Uterus (tissue), 2 donors: ENCODE data around the gene TMEM95.

ENCODE experiments used
- POLR2A ChIP-seq, 2 donors: fragments of 450-650 bp; IDR thresholded peaks; one replicate each; pipeline ENCODE4 v1.6.1; 2016; ENCODE audit warnings: antibody characterized with exemption in 2 of 2, mild to moderate bottlenecking in 1 of 2, moderate library complexity in 1 of 2
- TF ChIP-seq, protein P1 (sequence below), 4 experiments: fragments of 200-600 bp in 2 of 4; fragments of 450-650 bp in 2 of 4; sonication (generic) in 2 of 4; IDR thresholded peaks; one replicate each; pipeline ENCODE4 v1.5.1; 2016 to 2019; ENCODE audit warnings: antibody characterized with exemption in 4 of 4, mild to moderate bottlenecking in 2 of 4, moderate library complexity in 1 of 4

DNA sequence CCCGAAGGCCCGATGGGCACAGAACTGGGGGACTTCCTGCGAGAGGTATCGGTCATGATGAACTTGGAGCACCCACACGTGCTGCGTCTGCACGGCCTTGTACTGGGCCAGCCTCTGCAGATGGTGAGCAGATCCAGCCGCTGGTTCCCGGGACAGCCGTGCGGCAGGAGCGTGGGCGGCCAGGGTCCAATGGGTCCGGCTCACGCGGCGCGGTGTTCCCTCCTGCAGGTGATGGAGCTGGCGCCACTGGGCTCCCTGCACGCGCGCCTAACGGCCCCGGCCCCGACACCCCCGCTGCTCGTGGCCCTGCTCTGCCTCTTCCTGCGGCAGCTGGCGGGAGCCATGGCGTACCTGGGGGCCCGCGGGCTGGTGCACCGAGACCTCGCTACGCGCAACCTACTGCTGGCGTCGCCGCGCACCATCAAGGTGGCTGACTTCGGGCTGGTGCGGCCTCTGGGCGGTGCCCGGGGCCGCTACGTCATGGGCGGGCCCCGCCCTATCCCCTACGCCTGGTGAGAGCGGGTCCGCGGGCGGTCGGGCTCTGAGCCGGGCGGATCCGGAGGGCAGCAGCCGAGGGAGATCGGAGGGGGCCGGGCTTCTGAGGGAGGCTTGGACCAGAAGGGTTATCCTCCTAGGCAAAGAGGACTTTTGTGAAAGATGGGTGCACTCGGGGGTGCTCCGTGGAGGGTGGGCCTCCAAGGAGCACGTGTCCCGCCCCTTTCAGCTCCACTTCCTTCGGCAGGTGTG lies 29.0 kb downstream of the TMEM95 start:
- TF ChIP-seq, protein P1, sequence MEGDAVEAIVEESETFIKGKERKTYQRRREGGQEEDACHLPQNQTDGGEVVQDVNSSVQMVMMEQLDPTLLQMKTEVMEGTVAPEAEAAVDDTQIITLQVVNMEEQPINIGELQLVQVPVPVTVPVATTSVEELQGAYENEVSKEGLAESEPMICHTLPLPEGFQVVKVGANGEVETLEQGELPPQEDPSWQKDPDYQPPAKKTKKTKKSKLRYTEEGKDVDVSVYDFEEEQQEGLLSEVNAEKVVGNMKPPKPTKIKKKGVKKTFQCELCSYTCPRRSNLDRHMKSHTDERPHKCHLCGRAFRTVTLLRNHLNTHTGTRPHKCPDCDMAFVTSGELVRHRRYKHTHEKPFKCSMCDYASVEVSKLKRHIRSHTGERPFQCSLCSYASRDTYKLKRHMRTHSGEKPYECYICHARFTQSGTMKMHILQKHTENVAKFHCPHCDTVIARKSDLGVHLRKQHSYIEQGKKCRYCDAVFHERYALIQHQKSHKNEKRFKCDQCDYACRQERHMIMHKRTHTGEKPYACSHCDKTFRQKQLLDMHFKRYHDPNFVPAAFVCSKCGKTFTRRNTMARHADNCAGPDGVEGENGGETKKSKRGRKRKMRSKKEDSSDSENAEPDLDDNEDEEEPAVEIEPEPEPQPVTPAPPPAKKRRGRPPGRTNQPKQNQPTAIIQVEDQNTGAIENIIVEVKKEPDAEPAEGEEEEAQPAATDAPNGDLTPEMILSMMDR (IDR thresholded peaks at IDR 0.05) = peak in 1 of 4 experiments; percentile 4
- TF ChIP-seq POLR2A (IDR thresholded peaks at IDR 0.05) = no peak
